HUES48 (cell line): ENCODE results near the gene TDRD15.
"Not testable (repeated sequence)": the region's sequence is repeated elsewhere in the genome, so short reads cannot be mapped to it uniquely, and the experiment has no call there.

Experiments
- H3K27ac ChIP-seq: one replicate; pipeline ENCODE4 v1.7.0; 2013; ENCODE audit warnings: low read depth, low read length, inconsistent platforms
- H3K27me3 ChIP-seq: 2 replicates; pipeline ENCODE4 v1.6.1; 2013; ENCODE audit warnings: mild to moderate bottlenecking, low read length; ENCODE audit not compliant: control insufficient read depth, insufficient read depth
- H3K36me3 ChIP-seq: 2 replicates; pipeline ENCODE4 v1.6.1; 2013; ENCODE audit warnings: low read length; ENCODE audit not compliant: control insufficient read depth, insufficient read depth
- H3K4me1 ChIP-seq: 2 replicates; pipeline ENCODE4 v1.6.1; 2013; ENCODE audit warnings: mild to moderate bottlenecking, low read length; ENCODE audit not compliant: control insufficient read depth, insufficient read depth
- H3K4me3 ChIP-seq: 2 replicates; pipeline ENCODE4 v1.5.1; 2013; ENCODE audit warnings: mild to moderate bottlenecking, low read depth, low read length
- H3K9ac ChIP-seq: 2 replicates; pipeline ENCODE4 v1.6.1; 2013; ENCODE audit warnings: mild to moderate bottlenecking, low read depth, low read length, moderate library complexity
- H3K9me3 ChIP-seq: 2 replicates; pipeline ENCODE4 v1.6.1; 2013; ENCODE audit warnings: low read length; ENCODE audit not compliant: control insufficient read depth, insufficient read depth

Gene TDRD15

DNA sequence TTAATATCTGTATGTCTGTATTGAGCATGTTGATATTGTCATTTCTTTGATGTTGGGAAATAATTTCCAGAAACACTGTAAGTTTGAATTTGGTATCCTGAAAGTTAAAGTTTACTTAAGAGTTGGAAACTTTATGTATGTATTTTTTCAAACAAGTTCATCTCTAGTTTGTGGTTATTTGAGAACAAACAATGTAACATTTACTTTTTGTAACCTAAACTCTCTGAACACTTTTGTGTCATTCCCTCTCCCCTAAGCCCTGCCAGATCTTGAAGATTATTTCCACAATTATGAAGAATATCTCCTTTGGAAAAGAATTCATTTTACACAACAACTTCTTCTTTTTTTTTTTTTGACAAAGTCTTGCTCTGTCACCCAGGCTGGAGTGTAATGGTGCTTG, 24.9 kb downstream of the TDRD15 start:
- no peaks in the 10 kb centered on the region for H3K4me1 ChIP-seq
- H3K9me3 ChIP-seq = no peaks in the 10 kb centered on the region
- H3K9ac ChIP-seq = no peak overlapping the region
- H3K27me3 ChIP-seq = no peaks in the 10 kb centered on the region
- H3K4me3 ChIP-seq = no peak overlapping the region
- H3K36me3 ChIP-seq = no peaks in the 10 kb centered on the region
- H3K27ac ChIP-seq = no peak overlapping the region

DNA sequence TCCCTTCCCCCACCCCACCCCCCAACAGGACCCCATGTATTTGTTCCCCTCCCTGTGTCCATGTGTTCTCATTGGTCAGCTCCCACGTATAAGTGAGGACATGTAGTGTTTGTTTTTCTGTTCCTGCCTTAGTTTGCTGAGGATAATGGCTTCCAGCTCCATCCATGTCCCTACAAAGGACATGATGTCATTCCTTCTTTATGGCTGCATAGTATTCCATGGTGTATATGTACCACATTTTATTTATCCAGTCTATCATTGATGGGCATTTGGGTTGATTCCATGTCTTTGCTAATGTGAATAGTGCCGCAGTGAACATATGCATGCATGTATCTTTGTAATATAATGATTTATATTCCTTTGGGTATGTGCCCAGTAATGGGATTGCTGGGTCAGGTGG, 27.5 kb downstream of the TDRD15 start:
- H3K36me3 ChIP-seq, H3K9me3 ChIP-seq, H3K9ac ChIP-seq, H3K4me3 ChIP-seq, H3K27me3 ChIP-seq, H3K27ac ChIP-seq, H3K4me1 ChIP-seq: not testable (repeated sequence)

DNA sequence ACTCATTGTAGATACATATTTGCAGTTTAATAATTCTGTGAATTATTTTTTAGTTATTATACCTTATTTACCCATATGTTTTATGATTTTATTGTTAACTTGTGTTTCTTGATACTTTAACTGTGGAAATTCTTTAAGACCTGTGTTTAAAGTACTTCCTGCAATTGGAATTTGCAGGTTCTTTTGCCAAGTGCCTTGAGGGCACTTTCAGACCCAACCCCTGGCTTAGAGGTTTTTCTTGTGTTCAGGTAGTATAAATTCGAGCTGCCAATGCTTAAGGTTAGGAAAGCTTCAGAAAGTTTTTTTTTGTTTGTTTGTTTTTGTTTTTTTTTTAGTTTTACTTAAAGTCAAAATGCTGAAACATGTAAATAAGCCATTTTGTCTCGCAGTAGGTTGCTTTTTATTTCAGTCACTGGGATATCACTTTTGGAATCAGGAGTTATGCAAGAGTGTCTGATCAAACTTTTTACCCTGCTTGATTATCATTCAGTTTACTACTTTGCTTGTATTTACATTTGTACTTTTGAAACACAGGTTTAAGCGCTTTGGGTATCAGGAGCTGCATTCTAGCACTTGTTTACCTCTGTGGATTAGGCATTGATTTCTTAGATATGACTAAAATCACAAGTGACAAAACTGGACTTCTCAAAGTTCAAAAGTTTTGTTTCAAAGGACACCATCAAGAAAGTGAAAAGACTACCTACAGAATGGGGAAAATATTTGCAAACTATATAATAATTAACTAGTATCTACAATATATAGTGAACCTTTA, 31.8 kb downstream of the TDRD15 start:
- Histone ChIP-seq H3K4me3 (no peak overlapping the region), H3K4me1 (no peaks in the 10 kb centered on the region), H3K36me3 (no peaks in the 10 kb centered on the region), H3K27me3 (no peaks in the 10 kb centered on the region), H3K9me3 (no peaks in the 10 kb centered on the region), H3K27ac (no peak overlapping the region), H3K9ac (no peak overlapping the region)

DNA sequence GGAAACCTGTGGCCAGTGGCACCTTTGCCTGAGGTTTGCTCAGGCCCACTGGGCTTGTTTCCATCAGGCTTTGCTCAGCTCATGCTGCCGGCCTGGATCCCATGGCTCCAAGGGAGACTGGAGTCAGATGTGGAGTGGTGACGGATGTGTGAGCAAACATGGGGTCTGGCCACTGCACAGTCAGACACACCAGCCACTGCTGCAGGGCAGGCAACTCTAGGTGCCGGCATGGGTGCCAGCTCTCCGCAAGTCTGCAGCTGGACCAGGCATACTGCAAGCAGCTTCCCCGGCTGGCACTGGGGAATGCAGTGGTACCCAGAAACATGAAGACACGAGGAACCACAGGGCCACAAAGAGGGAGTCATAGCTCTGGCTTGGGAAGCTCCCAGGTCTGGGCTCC, 37.4 kb downstream of the TDRD15 start:
- H3K9ac ChIP-seq = no peak overlapping the region
- H3K27ac ChIP-seq = no peak overlapping the region
- no peak overlapping the region for H3K4me3 ChIP-seq
- no peaks in the 10 kb centered on the region for H3K4me1 ChIP-seq
- no peaks in the 10 kb centered on the region for H3K36me3 ChIP-seq
- H3K9me3 ChIP-seq = no peaks in the 10 kb centered on the region
- no peaks in the 10 kb centered on the region for H3K27me3 ChIP-seq

DNA sequence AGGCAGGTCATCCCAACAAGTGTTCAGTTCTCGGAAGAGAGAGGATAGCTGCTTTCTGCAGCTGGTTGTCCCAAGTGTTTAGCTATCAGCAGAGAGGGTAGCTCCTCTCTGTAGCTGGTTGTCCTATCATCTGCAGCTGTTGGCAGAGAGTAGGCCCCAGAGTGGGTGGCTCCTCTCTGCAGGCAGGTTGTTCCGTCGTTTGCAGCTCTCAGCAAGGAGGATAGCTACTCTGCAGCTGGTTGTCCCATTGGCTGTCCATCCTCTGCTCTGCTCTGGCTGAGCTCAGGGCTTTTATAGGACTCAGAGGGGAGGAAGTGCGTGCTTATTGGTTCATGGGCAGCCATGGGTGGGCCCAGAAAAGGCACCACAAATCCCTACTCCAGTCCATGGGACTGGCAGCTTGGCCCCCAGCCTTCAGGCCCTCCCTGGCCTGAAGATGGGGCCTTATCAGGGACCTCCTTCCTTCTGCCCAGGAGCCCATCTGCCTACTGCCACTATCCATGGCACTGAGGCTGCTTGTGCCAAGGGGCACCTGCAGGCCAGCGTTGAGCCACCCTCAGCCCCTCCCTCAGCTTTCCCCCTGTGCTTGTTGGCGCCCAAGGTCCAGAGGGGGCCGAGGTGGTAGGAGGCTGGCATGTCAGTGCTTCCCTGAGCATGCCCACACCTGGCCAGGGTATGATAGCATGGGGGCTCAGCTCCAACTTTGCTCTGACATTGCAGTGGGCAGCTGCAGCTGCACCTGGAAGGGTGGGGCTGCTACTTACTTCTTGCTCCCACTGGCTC, 38.3 kb downstream of the TDRD15 start:
- H3K27me3 ChIP-seq = no peaks in the 10 kb centered on the region
- no peak overlapping the region for H3K27ac ChIP-seq
- H3K36me3 ChIP-seq = no peaks in the 10 kb centered on the region
- no peak overlapping the region for H3K9ac ChIP-seq
- no peaks in the 10 kb centered on the region for H3K9me3 ChIP-seq
- H3K4me1 ChIP-seq = no peaks in the 10 kb centered on the region
- H3K4me3 ChIP-seq = no peak overlapping the region

DNA sequence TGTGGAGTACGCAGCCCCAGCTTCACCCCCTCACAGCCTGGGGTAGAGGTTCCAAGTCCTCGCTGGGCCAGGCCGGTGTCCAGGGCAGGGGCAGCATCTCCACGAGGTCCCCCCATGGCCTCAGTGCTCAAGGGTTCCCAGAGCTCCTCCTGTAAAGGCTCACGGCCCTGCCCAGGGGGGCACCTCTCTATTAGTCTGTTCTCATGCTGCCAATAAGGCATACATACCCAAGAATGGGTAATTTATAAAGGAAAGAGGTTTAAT, 38.8 kb downstream of the TDRD15 start:
- Histone ChIP-seq H3K36me3 (no peaks in the 10 kb centered on the region), H3K27ac (no peak overlapping the region), H3K4me3 (no peak overlapping the region), H3K9me3 (no peaks in the 10 kb centered on the region), H3K9ac (no peak overlapping the region), H3K27me3 (no peaks in the 10 kb centered on the region), H3K4me1 (no peaks in the 10 kb centered on the region)

DNA sequence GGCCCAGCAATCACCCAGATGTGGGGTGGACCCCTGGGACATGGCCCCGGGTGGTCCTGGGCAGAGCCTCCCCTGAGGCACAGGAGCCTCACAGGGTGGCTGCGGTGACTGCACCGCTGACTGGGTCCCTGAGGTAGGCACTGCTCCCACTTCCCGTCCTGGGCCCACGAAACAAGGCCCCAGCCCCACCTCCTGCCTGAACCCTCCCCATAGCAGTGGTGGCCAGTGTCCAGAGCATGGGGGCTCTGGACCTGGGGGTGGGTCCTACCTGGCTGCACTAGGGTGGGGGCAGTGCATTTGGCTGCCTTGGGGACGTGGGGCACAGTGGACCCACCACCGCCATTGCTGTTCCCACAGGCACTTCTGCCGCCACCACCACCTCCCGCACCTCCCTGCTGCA, 39.4 kb downstream of the TDRD15 start:
- no peaks in the 10 kb centered on the region for H3K4me1 ChIP-seq
- H3K36me3 ChIP-seq = no peaks in the 10 kb centered on the region
- no peak overlapping the region for H3K9ac ChIP-seq
- H3K4me3 ChIP-seq = no peak overlapping the region
- H3K27ac ChIP-seq = no peak overlapping the region
- H3K9me3 ChIP-seq = no peaks in the 10 kb centered on the region
- no peaks in the 10 kb centered on the region for H3K27me3 ChIP-seq

DNA sequence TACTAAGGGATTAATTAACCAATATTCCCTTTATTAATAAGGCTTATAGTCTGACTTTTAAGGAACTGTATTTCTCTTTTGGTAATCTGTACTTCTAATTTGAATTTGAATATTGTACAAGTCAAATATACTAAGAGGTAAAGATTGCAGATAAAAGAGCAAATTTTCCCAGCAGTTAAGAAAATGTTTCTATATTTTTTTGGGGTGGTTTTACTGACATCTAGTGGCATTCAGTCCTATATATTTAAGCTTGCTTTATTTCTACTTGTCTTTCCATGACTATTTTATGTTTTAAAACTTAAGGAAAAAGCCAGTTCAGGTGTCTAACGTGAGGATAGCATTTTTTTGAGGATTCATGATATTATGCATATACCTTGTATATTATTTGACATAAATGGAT, 41.6 kb downstream of the TDRD15 start:
- no peaks in the 10 kb centered on the region for H3K4me1 ChIP-seq
- no peak overlapping the region for H3K4me3 ChIP-seq
- H3K27me3 ChIP-seq = no peaks in the 10 kb centered on the region
- H3K9ac ChIP-seq = no peak overlapping the region
- no peaks in the 10 kb centered on the region for H3K9me3 ChIP-seq
- H3K36me3 ChIP-seq = no peaks in the 10 kb centered on the region
- H3K27ac ChIP-seq = no peak overlapping the region

DNA sequence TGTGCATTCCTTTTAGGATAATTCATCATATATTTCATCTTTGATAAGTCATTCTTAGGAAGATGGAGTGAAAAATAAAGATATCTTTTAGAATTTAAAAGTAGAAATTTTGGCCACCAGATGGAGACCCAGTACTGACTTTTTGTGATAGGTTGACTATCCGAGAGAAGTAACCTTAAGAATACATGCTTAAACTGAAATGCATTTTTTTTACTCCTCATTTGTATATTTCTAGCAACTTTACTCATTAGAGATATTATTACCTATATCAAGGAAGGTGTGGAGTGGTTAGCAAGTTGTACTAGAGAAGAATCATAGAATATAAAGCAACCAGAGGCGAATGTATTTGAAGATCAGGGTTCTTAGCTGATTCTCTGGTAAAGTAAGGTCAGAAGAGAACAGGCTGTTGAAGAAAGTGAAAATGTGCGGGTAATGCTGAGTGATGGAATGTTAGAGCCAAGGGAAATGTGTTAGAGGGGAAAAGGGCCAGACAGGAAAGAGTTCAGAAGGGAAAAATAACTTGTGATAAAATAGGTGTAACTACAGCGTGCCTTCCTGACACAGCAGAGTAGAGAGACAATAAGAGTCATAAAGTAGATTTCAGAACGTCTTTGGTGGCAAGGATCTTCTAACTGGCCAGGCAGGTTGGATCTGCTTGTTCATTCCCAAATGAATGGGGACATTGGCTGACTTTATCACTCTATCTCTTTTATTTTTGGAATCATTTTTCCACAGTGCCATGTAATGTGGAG, 52.3 kb downstream of the TDRD15 start:
- no peaks in the 10 kb centered on the region for H3K4me1 ChIP-seq
- no peaks in the 10 kb centered on the region for H3K27me3 ChIP-seq
- H3K9me3 ChIP-seq = no peaks in the 10 kb centered on the region
- H3K9ac ChIP-seq = no peak overlapping the region
- H3K27ac ChIP-seq = no peak overlapping the region
- no peak overlapping the region for H3K4me3 ChIP-seq
- no peaks in the 10 kb centered on the region for H3K36me3 ChIP-seq

DNA sequence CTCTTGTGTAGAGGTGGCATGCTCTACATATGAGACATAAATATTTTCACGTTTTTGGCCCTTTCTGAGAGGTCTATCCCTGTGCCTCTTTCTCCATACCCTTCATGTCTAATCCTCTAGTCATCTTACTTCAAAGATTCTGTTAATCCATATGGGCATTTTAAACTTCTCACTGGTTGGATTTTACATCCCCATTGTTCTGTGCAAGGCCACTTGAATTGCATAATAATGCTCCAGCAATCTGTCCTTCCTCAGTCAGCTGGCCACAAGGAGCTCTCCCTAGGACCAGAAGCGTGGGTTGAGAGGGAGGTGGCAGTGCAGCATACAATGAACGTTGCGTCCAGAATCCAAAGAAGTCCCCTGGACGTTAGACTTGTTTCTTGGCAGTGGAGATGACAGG, 58.2 kb downstream of the TDRD15 start:
- no peaks in the 10 kb centered on the region for H3K27me3 ChIP-seq
- no peaks in the 10 kb centered on the region for H3K9me3 ChIP-seq

DNA sequence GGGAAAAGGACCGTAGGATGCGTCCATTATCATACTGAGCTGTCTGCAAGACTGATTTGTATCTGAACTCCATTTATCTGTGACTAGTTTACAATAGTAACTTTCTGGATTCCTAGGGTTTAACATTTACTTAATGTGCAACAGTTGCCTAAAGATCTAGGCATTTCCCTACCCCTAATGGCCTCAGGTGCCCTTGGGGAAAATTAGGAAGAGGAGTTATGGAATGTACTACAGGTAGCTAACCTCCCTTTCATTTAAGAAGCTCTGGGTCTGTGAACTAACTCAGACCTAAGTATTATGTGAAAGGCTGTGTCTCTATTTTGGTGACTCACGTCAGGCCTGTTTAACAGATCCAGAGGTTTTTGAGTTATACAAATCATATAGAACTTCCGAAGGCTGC, 59.5 kb downstream of the TDRD15 start:
- Histone ChIP-seq H3K27ac (no peak overlapping the region), H3K36me3 (no peaks in the 10 kb centered on the region), H3K4me1 (0 out of 2 replicates have a peak, but pooled peaks cover 6% of the 10 kb centered on the region), H3K27me3 (no peaks in the 10 kb centered on the region), H3K9ac (no peak overlapping the region), H3K4me3 (no peak overlapping the region), H3K9me3 (no peaks in the 10 kb centered on the region)

More for the DNA sequence above, 58.2 kb downstream of the TDRD15 start:
- no peak overlapping the region for H3K27ac ChIP-seq
- no peak overlapping the region for H3K9ac ChIP-seq
- 0 out of 2 replicates have a peak, but pooled peaks cover 6% of the 10 kb centered on the region for H3K4me1 ChIP-seq
- no peaks in the 10 kb centered on the region for H3K36me3 ChIP-seq
- H3K4me3 ChIP-seq = no peak overlapping the region
